ENCODE measurements around the gene SEC61G.

Gene SEC61G

DNA sequence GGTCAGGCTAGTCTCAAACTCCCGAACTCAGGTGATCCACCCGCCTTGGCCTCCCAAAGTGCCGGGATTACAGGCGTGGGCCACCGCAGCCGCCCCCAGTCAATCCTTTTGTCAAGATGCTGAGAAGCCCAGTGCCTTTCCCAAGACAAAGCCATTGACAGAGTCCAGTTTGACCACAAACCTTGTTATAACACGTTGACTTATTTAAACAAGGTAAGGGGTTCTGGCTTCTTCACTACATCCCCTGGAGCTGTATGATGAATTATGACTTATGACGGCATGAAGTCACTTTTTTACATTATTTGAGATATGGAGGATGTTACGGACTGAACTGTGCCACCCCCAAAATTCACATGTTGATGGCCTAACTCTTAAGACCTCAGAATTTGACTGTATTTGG lies 5.8 kb upstream of the SEC61G start:
- no peak for DNase-seq (ENCODE audit: low read depth in 2 of 2)

DNA sequence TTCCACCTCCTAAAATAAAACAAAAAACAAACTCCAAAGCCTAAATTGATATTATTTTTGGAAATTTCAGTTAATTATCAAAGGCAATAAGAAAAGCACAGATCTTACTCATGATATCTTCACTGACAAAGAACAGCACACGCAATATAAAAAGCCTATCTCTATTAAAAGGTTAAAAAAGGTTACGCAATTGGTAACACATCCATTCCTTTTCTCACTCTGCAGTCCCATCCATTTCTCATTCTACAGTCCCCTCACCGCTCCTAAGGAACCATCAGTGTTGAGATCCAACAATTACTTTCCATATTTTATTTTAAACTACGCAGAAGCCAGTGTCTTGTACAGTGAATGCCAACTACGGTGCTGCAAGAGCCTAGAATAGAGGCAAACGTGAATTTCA lies 1.3 kb downstream of the SEC61G start:
- DNase-seq (ENCODE audit: low read depth in 2 of 2), result no peak

DNA sequence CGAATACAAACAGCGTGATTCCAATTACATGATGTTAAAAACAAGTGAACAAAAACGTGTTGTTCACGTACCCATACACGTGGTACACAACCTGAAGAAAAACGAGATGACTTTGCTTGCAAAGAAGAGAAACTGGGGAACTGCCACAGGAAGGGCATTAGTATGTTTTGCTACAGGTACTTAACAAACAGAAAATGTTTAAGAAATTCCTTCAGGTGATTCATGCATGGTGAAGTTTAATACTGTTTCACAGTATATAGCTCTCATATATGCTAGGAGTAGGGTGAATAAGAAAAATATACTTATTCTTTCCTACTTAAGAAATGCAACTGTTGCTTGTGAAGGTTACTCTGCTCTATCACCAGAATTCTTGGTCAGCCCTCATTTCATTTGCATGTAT lies 9.8 kb downstream of the SEC61G start:
- DNase-seq (ENCODE audit: low read depth in 2 of 2), result no peak

DNA sequence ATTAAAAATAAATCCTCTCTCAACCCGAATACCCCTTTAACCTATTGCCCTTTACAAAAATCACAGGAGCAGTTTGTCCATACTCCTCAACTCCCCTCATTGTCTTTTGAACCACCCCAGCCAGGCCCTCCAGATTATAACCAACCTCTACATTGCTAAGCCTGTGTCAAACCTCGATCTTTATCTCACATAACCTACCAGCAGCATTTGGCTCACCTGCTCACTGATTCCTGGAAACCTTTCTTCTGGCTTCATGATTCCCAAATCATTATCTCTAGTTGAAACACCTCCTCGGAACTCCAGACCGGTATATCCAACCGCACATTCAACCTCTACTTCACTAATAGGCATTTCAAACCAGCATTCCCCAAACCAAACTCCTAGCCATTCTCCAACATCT lies 11.8 kb downstream of the SEC61G start:
- DNase-seq (ENCODE audit: low read depth in 2 of 2), result no peak

DNA sequence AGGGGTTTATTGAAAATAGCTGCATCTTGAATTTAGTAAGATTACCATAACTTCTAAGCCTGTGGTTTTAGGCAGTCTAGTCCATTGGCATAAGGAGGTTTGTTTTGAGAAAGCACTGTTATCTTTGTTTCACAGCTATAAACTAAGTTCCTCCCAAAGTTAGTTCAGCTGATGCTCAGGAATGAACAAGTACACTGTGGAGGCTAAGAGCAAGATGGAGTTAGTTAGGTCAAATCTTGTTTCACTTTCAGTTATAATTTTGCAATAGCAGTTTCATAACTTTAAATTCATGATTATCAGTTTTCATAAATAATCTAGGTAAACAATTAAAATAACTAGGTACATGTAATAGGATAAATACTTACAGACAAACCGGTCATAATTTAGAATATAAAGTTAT lies 15.4 kb downstream of the SEC61G start:
- DNase-seq (ENCODE audit: low read depth in 2 of 2), result no peak

DNA sequence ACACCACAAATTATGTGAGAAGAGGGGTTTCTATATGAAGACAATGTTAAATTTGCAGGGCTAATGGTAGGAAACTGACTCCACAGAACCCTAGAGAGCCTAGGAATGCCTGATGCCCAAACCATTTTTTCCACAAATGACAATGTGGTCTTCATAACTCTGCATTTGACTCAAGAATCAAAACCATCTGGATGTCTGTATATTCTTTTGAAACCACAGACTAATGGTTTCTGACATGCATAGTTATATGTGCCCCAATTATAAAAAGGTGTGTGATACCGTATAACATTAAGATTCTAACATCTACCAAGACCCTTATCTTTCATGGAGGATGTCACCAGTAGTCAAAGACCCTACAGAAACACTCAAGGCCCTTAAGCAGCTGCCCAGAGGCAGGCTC lies 20.3 kb downstream of the SEC61G start:
- no peak for DNase-seq (ENCODE audit: low read depth in 2 of 2)

DNA sequence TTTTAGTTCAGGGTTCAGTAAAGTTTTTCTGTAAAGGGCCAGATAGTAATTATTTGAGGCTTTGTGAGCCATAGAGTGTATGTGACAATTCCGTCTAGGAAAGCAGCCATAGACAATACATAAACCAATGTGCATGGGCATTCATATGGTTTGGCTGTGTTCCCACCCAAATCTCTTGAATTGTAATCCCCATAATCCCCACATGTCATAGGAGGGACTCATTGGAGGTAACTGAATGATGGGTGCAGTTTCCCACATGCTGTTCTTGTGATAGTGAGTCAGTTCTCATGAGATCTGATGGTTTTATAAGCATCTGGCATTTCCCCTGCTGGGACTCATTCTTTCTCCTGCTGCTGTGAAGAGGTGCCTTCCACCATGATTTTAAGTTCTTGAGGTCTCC lies 29.9 kb downstream of the SEC61G start:
- DNase-seq (ENCODE audit: low read depth in 2 of 2), result no peak

DNA sequence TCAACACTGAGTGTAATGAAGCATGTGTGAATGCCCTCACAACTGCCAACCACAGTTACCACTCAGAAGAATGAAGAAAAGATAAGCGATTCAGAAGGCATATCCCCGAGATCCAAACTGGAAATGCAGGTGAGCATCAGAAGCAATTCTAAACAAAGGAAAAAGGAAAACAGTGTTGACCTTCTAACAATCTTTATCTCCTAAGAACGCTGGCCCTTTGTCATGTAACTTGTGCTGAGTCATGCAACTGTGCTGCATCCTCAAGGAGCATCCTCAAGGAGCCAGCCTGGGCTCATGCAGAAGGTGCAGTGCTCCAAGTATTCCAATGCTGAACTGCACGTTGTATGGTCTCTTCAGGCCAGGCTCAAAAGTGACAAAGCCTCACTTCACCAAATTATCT lies 30.6 kb downstream of the SEC61G start:
- no peak for DNase-seq (ENCODE audit: low read depth in 2 of 2)

DNA sequence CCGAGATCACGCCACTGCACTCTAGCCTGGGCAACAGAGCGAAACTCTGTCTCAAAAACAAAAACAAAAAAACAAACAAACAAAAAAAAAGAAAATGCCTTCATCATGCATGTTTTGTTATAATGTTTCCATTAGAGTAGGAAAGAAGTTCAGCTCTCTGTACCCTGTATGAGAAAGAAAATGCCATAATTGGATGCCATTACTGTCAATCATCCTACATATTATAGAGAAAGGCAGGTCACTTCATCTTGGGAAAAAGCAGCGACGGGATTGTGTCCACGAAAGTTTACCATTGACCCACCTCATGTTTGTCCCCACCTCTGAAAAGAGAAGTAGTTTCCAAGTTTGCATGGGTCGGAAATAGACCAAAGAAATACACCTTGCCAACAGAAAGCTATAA lies 33.8 kb downstream of the SEC61G start:
- DNase-seq (ENCODE audit: low read depth in 2 of 2), result no peak

DNA sequence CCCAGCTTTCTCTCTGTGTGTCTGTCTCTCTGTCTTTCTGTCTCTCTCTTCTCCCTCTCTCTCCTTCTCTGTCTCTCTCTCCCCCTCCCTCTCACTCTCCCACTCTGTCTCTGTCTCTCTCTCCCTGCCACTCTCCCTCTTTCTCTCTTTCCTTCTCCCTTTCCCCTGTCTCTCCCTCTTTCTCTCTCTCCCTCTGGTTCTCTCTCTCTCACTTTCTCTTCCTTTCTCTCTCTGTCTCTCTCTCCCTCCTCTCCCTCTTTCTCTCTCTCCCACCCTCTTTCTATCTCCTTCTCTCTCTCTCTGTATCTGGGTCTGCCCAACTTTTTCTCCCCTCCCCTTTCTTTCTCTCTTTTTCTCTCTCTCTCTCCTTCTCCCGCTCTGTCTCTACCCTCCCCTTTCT lies 36.5 kb downstream of the SEC61G start:
- DNase-seq (ENCODE audit: low read depth in 2 of 2), result no peak

DNA sequence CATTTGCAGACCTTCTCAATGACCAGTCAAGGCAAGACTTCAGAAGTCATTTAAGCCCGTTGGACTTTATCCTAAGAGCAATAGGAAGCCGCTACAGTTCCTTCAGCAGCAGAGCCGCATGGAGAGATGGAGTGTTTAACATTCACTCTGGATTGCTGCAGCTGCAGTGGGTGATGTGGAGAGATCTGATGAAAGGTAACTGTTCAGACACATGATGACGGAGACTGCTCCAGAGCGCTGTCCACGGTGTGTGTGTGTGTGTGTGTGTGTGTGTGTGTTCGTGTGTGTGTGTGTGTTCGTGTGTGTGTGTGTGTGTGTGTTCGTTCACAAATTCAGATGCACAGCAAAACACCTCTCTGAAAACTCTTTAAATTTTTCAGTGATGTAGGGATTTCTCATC lies 37.0 kb downstream of the SEC61G start:
- no peak for DNase-seq (ENCODE audit: low read depth in 2 of 2)

DNA sequence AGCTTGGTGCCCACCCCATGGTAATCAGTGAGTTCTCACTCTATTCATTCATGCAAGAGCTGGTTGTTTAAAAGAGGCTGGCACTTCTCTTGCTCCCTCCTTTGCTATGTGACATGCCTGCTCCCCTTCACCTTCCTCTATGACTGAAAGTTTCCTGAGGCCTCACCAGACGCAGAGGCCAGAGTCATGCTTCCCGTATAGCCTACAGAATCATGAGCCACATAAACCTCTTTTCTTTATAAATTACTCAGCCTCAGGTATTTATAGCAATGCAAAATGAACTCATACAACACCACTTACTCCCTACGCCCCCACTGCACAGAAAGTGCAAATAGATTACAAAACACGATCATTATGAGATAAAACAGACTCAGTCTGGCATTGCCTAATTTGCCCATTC lies 39.0 kb downstream of the SEC61G start:
- no peak for DNase-seq (ENCODE audit: low read depth in 2 of 2)

DNA sequence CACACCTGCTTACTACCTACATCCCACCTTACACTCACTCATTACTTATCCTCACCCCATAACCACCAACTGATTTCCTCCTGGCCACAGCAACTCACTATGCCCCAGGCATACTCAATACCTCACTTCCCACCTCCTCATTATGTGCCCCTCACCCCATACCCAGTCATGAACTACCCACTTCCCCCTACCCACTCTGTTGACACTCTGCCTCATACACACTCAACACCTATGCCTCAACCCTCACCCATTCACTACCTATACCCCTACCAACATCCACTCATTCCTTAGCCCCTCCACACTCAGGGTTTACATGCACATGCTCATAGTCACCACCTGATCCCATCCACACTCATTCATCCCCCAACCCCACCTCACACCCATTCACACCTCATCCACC lies 39.6 kb downstream of the SEC61G start:
- DNase-seq (ENCODE audit: low read depth in 2 of 2), result no peak

DNA sequence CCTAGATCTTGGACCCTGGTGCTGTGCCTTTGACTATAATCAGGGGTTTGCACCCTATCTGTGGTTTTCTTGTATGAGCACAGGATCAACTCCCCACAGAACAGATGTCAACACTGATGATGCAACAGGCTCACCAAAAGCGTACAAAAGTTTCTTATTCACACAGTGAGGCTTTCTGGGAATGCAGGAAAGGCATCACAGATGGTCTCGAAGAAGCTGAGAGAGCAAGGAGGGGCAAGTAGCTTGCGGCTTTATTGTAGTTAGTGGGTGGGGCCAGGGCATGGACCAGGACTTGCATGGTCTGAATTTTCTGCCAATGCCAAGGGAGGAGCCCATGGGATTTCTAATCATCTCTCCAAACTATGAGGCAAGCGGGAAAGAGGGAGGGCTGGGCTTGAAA lies 46.2 kb downstream of the SEC61G start:
- no peak for DNase-seq (ENCODE audit: low read depth in 2 of 2)

DNA sequence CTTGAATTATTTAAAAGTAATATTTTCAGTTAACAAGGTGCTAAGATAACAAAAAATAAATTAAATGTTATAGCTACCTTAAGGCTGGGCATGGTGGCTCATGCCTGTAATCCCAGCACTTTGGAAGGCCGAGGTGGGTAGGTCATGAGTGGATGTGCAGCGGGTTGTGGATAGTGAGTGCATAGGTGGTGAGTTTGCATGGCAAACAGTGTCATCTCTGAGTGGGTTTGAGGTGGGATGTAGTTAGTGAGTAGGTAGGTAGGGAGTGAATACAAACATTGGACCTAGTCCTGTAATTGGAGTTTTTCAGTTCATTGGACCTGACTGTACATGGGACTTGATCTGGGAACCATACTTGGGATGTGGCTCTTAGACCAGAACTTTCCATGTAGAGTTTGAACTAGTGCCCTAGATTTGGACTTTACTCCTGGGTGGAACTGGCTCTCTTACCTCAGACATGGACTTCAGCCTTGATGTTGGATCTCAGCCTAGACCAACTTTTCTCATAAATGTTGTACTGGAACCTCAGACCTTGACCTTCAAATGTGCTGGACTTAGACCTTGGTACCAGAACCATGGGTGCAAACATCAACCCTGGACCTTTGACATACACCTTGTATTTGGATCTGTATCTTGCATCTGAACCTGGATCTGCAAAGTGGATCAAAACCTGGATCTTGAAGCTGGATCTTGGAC lies 47.0 kb downstream of the SEC61G start:
- no peak for DNase-seq (ENCODE audit: low read depth in 2 of 2)

DNA sequence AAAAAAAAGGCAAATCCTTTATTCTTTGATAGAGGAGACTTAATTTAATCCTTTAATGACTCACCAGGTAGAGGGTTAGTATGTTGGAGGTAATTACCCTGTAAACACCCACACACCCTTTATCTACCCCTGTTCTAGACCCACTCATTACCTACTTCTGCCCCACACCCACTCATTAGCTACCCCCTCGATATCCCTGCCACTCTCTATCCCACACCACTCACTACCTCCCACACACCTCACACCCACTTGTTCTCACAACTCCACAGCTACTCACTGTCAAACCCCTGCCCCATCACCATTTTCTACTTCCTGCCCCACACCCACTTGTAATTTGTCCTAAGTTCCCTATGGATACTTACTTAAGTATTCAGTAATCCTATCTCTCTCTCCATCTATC lies 49.7 kb downstream of the SEC61G start:
- DNase-seq (ENCODE audit: low read depth in 2 of 2), result no peak

DNA sequence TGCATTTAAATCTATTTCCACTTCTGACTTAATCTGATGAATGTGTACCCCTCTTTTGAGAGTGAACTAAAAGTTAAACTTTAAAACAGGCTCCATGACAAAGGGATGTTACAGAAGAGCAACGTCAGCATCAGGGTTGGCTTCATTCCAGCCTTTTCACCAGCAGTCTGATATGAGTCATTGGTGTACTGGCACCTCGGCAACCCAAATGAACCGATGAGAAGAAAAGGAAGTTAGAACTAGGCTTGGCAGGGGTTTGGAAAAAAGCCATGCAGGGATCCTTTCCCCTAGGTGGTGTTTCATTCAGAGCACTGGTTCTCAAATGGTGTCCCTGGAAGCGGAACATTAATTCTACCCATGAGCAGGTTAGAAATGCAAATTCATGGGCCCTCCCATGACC lies 53.6 kb downstream of the SEC61G start:
- DNase-seq (ENCODE audit: low read depth in 2 of 2), result no peak

DNA sequence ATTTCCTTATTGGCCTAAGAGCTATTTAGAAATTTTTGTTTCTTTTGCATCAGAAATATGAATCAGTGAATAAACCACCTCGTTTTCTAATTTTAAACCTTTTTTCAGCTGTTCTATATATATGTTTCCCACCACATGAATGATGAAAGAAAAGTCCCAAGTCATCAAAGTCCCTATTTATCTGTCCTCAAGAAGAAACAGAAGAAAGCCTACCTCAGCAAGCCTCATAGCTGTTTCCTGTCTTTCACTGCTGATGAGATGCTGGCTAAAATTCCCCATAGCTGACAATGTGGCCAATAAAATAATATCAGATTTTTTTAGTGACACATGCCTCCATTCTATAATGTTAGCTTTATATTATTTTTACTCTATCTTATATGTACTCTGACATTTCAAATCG lies 54.2 kb downstream of the SEC61G start:
- no peak for DNase-seq (ENCODE audit: low read depth in 2 of 2)
